ENCODE results near the gene WNK4.

The WNK4 gene

GRCh38 chr17:42773290-42774035 lies 6.9 kb upstream of the WNK4 start, which contains the start of gene VPS25:
VPS25 (plus strand) TSS chr17:42773449; CDS start chr17:42773476, 27 bp downstream.
- peak; percentile 95 for DNase-seq

DNA sequence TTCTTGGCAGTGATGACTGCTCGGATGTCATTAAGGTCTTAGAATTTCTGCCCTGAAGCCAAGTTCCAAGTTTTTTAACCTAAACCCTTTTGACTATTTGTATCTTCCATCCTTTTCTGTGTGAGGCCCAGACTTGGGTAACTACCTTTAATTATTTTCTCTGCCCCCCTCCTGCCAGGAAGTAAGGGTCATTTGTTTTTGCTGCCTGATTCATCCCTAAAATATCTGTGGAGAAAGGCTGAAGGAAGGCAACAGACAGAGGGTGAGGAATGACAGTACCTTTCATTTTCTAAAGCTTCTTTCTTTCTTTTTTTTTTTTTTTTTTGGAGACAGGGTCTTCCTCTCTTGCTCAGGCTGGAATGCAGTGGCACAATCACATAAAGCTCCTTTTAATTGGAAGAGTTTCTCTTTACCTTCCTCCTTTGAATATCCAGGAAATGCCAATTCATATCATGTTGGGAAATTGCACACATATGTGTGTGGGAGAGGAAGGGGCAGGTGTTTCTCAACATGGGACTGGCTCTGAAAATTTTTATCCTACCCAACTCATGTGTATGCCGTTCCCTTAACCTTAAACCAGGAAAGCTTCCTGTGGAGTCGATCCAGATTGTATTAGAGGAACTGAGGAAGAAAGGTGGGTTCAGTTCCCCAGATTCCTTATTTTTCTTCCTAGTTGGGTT lies 6.2 kb upstream of the WNK4 start:
- DNase-seq = no peak

DNA sequence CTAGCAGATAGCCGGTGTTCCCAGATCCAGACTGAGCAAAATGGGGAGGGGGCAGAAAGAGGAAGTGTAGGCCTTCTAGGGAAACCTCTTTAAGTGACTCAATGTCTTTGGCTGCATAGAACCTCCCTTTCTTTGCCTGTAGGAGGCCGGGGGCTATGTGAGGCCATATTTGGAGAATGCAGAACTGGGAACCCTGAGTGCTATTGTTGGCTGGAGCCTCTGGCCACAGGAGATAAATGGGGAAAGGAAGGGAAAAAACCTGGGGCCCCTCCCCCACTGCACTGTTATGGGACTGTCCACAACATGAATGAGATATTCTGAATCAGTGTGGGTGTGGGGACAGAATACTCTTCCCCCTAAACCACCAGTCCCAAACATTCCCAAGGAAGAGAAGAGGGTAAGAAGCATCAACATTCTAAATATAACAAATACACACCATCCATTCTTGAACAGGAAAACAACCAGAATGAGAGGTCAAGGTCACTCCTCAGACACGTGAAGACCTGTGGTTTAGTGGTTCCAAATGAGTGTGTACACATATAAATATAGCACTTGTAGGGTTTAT lies 4.8 kb upstream of the WNK4 start:
- no peak for DNase-seq

DNA sequence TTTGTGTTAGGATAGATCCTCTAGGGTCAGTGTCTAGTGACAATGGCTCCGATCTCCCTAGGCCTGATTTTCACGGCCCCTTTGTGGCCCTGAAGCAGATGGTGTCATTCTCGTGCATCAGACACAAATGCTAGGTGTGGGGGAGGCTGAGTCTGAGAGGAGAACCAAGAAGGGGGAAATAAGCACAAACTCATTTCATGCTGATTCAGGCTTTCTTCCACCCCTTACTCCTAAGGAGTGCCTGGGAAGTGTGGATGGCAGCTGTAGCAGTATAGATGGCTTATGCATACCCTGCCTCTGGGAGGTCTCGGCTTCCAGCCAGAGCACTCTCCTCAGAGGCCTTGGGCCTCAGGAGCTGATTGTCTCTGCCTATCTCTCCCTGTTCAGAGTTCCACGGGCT lies 1.8 kb upstream of the WNK4 start:
- DNase-seq = no peak

DNA sequence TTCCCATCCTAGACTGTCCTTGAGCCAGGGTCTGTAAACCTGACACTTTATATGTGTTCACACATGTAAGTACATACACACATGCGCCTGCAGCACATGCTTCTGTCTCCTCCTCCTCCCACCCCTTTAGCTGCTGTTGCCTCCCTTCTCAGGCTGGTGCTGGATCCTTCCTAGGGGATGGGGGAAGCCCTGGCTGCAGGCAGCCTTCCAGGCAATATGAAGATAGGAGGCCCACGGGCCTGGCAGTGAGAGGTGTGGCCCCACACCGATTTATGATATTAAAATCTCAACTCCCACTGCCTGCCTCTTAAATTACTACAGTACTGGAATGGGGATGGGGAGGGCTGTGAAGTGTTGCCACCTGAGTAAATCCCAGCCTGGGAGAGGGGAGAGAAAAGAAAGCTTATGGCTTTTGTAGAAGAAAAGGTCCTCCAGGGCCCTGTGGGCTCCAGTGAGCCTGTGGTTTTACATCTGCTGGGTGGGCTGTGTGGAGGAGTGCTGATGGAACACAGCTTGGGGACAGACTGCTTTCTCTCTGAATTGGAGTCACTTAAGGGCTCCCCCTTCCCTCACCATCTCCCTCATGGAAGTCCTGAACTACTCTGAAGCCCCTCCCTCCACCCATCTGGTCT lies 990 bp upstream of the WNK4 start:
- DNase-seq = no peak

DNA sequence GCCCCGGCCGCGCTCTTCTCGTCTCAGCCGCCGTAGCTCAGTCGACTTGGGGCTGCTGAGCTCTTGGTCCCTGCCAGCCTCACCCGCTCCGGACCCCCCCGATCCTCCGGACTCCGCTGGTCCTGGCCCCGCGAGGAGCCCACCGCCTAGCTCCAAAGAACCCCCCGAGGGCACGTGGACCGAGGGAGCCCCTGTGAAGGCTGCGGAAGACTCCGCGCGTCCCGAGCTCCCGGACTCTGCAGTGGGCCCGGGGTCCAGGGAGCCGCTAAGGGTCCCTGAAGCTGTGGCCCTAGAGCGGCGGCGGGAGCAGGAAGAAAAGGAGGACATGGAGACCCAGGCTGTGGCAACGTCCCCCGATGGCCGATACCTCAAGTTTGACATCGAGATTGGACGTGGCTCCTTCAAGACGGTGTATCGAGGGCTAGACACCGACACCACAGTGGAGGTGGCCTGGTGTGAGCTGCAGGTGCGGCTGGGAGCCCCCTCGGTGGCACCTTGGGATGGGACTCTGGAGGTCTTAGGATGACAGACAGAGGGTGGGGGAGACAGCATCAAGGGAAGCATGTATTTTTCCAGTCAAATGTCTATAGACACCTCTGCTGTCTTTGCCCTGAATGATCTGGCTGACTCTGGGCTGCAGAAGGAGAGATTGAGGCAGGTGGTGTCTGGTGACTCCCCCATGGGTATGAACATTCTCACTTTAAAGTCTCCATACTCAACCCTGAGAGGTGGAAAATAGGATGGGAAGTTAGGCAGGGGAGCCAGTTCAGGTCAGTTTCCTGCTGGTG lies 635 bp downstream of the WNK4 start:
- peak; percentile 65 for DNase-seq

DNA sequence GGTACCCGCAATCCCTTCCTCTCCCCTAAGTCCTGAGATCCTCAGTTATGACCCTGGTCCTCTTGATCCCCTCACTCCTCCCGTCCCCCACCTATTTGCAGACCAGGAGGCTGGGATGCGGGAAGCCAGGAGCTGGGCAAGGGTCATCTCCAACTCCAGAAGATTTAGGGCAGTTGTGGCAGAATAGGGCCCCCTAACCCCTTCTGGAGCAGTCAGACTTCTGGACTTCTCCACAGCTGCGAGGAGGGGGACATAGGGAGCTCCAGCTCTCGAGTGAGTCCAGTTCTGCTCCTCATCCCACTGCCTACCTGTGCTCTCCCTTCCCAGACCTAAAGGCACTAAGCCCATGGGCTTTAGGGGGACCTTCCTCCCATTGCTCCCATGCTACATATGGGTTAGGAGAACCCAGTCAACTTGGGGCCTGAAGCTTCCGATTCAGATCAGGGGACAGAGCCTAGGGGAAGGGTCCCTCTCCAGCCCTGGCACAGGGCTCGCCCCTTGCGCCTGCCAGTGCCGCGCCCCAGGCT lies 1.3 kb downstream of the WNK4 start:
- peak; percentile 12 for DNase-seq

GRCh38 chr17:42782166-42783061 lies 2.0 kb downstream of the WNK4 start:
- no peak for DNase-seq

GRCh38 chr17:42783062-42783790 lies 2.8 kb downstream of the WNK4 start:
- DNase-seq = no peak

DNA sequence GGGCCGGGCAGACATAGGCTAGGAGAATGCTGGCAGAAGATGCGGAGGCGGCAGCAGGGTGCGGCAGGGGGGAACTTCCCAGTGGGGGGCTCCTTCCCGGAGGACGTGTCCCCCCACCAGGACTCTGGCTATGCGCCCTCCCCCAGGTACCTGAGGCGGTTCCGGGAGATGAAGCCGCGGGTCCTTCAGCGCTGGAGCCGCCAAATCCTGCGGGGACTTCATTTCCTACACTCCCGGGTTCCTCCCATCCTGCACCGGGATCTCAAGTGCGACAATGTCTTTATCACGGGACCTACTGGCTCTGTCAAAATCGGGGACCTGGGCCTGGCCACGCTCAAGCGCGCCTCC lies 3.4 kb downstream of the WNK4 start:
- DNase-seq = peak; percentile 10

- DNase-seq = no peak
These were observed 4.0 kb downstream of the WNK4 start for GRCh38 chr17:42784409-42784808.

DNA sequence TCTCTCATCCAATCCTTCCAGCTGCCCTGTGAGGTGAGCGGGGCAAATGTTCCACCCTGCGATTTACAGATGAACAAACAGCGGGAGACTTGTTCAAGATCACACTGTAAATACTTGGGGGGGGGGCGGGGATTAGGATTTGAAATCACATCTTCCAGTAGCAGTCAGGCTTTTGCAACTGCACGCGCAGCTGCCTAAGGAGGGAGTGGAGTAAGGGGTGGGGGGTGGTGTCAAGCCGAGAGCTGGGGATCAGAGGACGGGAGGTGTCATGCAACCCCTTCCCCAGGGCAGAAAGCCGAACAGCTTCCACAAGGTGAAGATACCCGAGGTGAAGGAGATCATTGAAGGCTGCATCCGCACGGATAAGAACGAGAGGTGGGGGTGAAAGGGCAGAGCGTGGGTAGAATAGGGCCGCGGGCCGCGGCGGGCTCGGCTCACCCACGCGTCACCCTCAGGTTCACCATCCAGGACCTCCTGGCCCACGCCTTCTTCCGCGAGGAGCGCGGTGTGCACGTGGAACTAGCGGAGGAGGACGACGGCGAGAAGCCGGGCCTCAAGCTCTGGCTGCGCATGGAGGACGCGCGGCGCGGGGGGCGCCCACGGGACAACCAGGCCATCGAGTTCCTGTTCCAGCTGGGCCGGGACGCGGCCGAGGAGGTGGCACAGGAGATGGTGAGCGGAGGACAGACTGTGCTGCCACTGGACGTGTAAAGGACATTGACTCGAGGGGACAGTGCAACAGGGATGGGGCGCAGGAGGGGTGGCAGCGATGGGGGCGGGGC lies 4.6 kb downstream of the WNK4 start:
- DNase-seq = peak; percentile 47

GRCh38 chr17:42787266-42787665 lies 6.9 kb downstream of the WNK4 start:
- no peak for DNase-seq

DNA sequence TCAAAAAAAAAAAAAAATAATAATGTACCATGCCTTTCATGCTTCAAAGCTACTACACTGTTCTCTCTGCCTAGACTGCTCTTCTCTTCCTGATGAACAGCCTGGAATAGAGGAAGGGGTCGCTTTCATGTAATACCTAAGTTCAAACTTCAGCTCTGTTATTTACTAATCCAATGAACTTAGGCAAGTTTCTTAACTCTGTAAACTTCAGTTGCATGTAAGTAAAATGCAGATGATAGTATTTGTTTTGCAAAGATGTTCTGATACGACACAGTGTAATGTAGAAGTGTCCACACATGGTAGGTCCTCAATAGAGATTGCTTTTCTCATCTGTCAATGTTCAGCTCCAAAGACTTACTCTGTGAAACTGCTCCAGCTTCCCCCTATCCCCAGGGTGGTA lies 11.5 kb downstream of the WNK4 start:
- no peak for DNase-seq

- no peak for DNase-seq
These were observed 12.1 kb downstream of the WNK4 start for GRCh38 chr17:42792545-42792944.

DNA sequence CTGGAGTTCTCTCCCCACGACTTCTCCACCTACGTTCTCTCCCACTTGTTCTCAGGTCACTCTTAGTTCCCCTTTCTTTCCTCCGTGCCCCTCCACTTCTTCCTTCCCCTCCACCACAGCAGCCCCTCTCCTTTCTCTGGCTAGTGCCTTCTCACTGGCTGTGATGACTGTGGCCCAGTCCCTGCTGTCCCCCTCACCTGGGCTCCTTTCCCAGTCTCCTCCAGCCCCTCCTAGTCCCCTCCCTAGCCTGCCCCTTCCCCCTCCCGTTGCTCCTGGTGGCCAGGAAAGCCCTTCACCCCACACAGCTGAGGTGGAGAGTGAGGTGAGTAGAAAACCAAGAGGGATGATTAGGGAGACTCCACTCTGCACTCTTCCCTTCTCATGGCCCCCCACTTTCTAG lies 14.7 kb downstream of the WNK4 start:
- DNase-seq = no peak

DNA sequence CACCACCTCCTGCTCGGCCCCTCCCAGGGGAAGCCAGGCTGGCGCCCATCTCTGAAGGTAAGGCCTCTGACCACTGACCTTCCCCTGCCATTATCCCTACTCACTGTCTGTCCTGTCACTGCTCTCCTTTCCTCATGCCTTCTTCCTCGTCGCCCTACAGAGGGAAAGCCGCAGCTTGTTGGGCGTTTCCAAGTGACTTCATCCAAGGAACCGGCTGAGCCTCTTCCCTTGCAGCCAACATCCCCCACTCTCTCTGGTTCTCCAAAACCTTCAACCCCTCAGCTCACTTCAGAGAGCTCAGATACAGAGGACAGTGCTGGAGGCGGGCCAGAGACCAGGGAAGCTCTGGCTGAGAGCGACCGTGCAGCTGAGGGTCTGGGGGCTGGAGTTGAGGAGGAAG lies 15.1 kb downstream of the WNK4 start:
- DNase-seq = no peak

GRCh38 chr17:42796066-42796758 lies 15.8 kb downstream of the WNK4 start:
- no peak for DNase-seq
